Activated CD8-positive, alpha-beta T cell treated with anti-CD3 and anti-CD28 coated beads for 36 hours (primary cell): ENCODE data around the gene SPIN4. TPM values are rescaled to one million over a fixed set of nuclear protein-coding genes. Genes with fewer than 3 reads are reported as not detected.
A peak's percentile ranks its signal among the peaks of the same experiment; 100 is the strongest.

Source experiments
- ATAC-seq: fragments of 200-7000 bp; cut with Tn5 transposase; one replicate; pipeline ENCODE4 v1.10.0; 2021; ENCODE audit warnings: mild to moderate bottlenecking, moderate library complexity
- CTCF ChIA-PET: fragments of 350-600 bp; sonication (Branson Sonifier 250); formaldehyde crosslinking; loops from one replicate; lab custom pipeline; 2021; ENCODE audit warnings: antibody characterized with exemption; lab: Charles Lee
- POLR2A ChIA-PET: fragments of 350-600 bp; sonication (Branson Sonifier 250); formaldehyde crosslinking; loops from one replicate; lab custom pipeline; 2021; ENCODE audit warnings: antibody characterized with exemption; lab: Charles Lee
- DNase-seq: peaks from one replicate; pipeline ENCODE4 v3.0.0-alpha.2; 2020
- H3K27ac Mint-ChIP-seq: one replicate; pipeline ENCODE4 v1.8.0; 2021; ENCODE audit warnings: mild to moderate bottlenecking, mixed read lengths
- H3K27me3 Mint-ChIP-seq: one replicate; pipeline ENCODE4 v1.8.0; 2021; ENCODE audit warnings: mixed read lengths
- H3K36me3 Mint-ChIP-seq: one replicate; pipeline ENCODE4 v1.8.0; 2021; ENCODE audit warnings: low read depth, mixed read lengths
- H3K4me1 Mint-ChIP-seq: one replicate; pipeline ENCODE4 v1.8.0; 2021; ENCODE audit warnings: low read depth, mixed read lengths
- H3K4me3 Mint-ChIP-seq: one replicate; pipeline ENCODE4 v1.8.0; 2021; ENCODE audit warnings: mild to moderate bottlenecking, moderate library complexity, mixed read lengths
- H3K9me3 Mint-ChIP-seq: one replicate; pipeline ENCODE4 v1.8.0; 2021; ENCODE audit warnings: mixed read lengths
- intact Hi-C: fragments of 100-400 bp; cut with micrococcal nuclease; formaldehyde crosslinking; loops from one replicate; pipeline ENCODE4 v1.10.0; 2022
- total RNA-seq, 2 experiments: library from RNA; stranded (reverse); gene quantifications; one replicate each; pipeline ENCODE4 v1.2.3, GENCODE V29; 2021
- TF ChIP-seq, protein P1 (sequence below): fragments of 200-600 bp; IDR thresholded peaks from one replicate; pipeline ENCODE4 v1.8.0; 2022; ENCODE audit warnings: antibody characterized with exemption, mild to moderate bottlenecking

SPIN4 gene
- total RNA-seq, 2 experiments from 2014 or later = 5.4 to 5.5 TPM

- DNase-seq (no peak), ATAC-seq (no peak)
- Mint-ChIP-seq H3K9me3 (peaks cover 9% of the 10 kb centered on the region), H3K27me3 (no peaks in the 10 kb centered on the region), H3K4me1 (no peaks in the 10 kb centered on the region), H3K4me3 (no peak overlapping the region), H3K27ac (no peak overlapping the region), H3K36me3 (no peaks in the 10 kb centered on the region)
- ChIA-PET CTCF (no interaction called here), POLR2A (no interaction called here)
- TF ChIP-seq, protein P1, sequence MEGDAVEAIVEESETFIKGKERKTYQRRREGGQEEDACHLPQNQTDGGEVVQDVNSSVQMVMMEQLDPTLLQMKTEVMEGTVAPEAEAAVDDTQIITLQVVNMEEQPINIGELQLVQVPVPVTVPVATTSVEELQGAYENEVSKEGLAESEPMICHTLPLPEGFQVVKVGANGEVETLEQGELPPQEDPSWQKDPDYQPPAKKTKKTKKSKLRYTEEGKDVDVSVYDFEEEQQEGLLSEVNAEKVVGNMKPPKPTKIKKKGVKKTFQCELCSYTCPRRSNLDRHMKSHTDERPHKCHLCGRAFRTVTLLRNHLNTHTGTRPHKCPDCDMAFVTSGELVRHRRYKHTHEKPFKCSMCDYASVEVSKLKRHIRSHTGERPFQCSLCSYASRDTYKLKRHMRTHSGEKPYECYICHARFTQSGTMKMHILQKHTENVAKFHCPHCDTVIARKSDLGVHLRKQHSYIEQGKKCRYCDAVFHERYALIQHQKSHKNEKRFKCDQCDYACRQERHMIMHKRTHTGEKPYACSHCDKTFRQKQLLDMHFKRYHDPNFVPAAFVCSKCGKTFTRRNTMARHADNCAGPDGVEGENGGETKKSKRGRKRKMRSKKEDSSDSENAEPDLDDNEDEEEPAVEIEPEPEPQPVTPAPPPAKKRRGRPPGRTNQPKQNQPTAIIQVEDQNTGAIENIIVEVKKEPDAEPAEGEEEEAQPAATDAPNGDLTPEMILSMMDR = no peak
- intact Hi-C loops = no loop called here
These were observed 12.7 kb upstream of the SPIN4 start for GRCh38 chrX:63363788-63364187.

DNA sequence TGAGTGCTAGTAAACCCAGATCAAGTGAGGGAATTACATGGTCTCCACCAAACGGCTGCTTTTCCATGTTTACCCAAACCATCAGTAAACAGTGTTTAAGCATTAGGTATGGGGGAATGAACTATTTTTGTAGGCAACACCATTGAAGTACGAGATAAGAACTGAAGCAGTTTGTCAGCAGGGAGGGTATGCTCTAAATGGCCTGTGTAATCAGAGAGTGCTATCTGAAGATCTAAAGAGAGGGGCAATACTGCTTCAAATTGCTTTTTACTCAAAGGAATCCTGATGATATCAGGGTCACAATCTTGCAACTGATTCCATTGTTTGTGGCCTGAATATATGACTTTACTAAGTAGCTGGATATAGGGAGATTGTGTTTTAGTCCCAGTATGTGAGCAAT, 10.4 kb upstream of the SPIN4 start:
- Mint-ChIP-seq H3K4me3 (no peak overlapping the region), H3K27me3 (no peaks in the 10 kb centered on the region), H3K4me1 (no peaks in the 10 kb centered on the region), H3K36me3 (no peaks in the 10 kb centered on the region), H3K27ac (no peak overlapping the region), H3K9me3 (peaks cover 10% of the 10 kb centered on the region)
- DNase-seq (no peak), ATAC-seq (no peak)
- ChIA-PET POLR2A (no interaction called here), CTCF (no interaction called here)
- intact Hi-C loops = no loop called here
- TF ChIP-seq, protein P1 = no peak

DNA sequence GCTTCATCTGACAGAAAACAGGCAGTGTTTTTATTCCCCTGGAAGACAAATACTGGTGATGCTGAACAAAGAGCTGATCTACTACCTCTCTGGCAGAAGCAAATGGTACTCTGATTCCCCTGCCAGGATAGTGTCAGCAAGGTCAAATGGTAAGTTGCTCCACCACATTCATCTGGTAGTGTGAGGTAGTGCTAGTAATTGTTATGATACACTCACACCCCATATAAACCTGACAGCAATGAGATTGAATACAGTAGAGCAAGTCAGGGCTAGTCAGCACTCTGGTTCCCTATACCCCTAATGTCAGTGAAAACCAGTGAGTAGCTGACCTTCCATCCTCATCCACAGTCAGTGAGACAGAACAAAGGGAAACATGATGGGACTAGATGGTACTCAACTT, 3.4 kb upstream of the SPIN4 start:
- no peak overlapping the region for H3K4me3 Mint-ChIP-seq
- peaks cover 9% of the 10 kb centered on the region for H3K4me1 Mint-ChIP-seq
- intact Hi-C loops = no loop called here

DNA sequence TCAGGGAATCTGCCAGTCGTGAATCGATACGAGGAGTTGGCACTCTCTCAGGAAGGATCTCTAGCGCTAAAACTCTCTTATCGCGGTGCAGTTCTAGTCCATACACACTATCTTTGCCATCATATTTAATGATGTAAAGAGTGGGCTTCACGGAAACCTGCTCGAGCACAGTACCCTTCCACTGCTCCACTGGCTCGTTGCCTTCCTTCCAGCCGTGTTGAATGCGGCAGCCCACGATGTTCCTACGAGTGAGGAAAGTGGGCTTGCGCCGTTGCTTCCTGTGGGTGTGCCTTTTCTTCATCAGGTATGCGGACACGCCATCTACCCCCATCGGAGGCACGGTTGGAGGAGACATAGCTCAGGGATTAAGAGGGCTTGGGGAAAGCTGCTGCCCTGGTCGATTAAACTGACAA, 661 bp downstream of the SPIN4 start:
- H3K27ac Mint-ChIP-seq = peak overlapping the region; percentile 80

More for the DNA sequence above, 3.4 kb upstream of the SPIN4 start:
- Mint-ChIP-seq H3K9me3 (peaks cover 2% of the 10 kb centered on the region), H3K27me3 (no peaks in the 10 kb centered on the region), H3K27ac (no peak overlapping the region), H3K36me3 (no peaks in the 10 kb centered on the region)
- ATAC-seq = peak; percentile 15
- CTCF ChIA-PET = no interaction called here
- POLR2A ChIA-PET = no interaction called here
- no peak for DNase-seq
- TF ChIP-seq, protein P1 = no peak

GRCh38 chrX:63349307-63349706, 1.8 kb downstream of the SPIN4 start:
- Mint-ChIP-seq H3K36me3 (no peaks in the 10 kb centered on the region), H3K27ac (no peak overlapping the region), H3K4me3 (peak overlapping the region; percentile 77), H3K4me1 (peaks cover 10% of the 10 kb centered on the region), H3K27me3 (no peaks in the 10 kb centered on the region), H3K9me3 (no peaks in the 10 kb centered on the region)
- DNase-seq = no peak
- TF ChIP-seq, protein P1 = no peak
- no peak for ATAC-seq
- ChIA-PET POLR2A (no interaction called here), CTCF (no interaction called here)
- intact Hi-C loops = no loop called here

More for the DNA sequence above, 661 bp downstream of the SPIN4 start:
- Mint-ChIP-seq H3K36me3 (no peaks in the 10 kb centered on the region), H3K4me3 (peak overlapping the region; percentile 77), H3K4me1 (peaks cover 11% of the 10 kb centered on the region), H3K9me3 (no peaks in the 10 kb centered on the region), H3K27me3 (no peaks in the 10 kb centered on the region)
- TF ChIP-seq, protein P1 = no peak
- intact Hi-C loops = no loop called here
- ChIA-PET POLR2A (no interaction called here), CTCF (interaction anchor here (1.0 kb wide), 2 partner anchors 76 to 100 kb away, joined by 3 read pairs; no protein-coding TSS in a partner anchor)
- peak; percentile 45 for ATAC-seq
- DNase-seq = peak; percentile 35
